AG10803 (cell line): ENCODE results near the gene FBXL16.
"Not testable (repeated sequence)": the region's sequence is repeated elsewhere in the genome, so short reads cannot be mapped to it uniquely, and the experiment has no call there.

Experiments used
- DNase-seq: peaks from one replicate; pipeline ENCODE4 v3.0.0; 2010; ENCODE audit warnings: low read depth
- H3K4me3 ChIP-seq: 2 replicates; pipeline ENCODE4 v1.5.1; 2011; ENCODE audit warnings: mild to moderate bottlenecking, low read length, control low read depth
- TF ChIP-seq, protein P1 (sequence below): conservative IDR thresholded peaks from 2 replicates; pipeline ENCODE4 v1.5.1; 2011; ENCODE audit warnings: mild to moderate bottlenecking, low read length, control low read depth, inconsistent platforms

The FBXL16 gene, protein sequence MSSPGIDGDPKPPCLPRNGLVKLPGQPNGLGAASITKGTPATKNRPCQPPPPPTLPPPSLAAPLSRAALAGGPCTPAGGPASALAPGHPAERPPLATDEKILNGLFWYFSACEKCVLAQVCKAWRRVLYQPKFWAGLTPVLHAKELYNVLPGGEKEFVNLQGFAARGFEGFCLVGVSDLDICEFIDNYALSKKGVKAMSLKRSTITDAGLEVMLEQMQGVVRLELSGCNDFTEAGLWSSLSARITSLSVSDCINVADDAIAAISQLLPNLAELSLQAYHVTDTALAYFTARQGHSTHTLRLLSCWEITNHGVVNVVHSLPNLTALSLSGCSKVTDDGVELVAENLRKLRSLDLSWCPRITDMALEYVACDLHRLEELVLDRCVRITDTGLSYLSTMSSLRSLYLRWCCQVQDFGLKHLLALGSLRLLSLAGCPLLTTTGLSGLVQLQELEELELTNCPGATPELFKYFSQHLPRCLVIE

DNA sequence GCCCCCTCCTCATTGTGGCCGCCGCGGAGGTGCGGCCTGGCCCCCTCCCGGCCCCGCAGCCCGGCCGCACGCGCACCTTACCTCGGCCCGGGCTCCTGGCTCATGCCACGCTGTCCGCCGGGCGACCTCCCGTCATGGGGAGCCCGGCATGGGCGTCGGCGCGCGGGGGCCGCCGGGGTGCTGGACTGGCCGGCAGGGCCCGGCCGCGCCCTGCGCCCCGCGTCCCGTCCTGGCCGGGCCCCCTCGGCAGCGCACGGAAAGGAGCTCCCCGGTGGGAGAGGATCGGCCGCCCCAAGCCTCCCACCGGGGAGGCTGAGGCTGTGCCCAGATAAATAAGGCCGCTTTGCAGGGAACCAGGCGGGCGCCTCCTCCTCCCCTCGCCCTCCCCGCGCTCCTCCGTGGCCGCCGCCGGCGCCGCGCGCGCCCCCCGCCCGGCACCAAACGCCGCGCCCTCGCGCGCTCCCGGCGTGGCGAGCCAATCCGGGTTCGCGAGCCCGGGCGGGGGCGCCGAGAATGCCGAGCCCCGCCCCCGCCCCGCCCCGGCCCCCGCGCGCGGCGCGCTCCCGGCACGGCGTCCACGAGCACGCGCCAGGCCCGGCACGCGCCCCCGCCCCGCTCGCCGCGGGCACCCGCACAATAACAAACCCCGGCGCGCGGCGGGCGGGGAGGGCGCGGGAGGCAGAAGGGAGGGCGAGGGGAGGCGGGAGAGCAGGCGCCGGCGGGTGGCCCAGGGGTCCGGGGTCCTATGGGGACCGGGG, at the start of gene FBXL16:
Gene FBXL16, minus strand, starts transcription at position 371 of the 758 bp plus-strand sequence. CDS start 8,396 bp downstream, outside the sequence.
- no peak for DNase-seq
- TF ChIP-seq, protein P1, sequence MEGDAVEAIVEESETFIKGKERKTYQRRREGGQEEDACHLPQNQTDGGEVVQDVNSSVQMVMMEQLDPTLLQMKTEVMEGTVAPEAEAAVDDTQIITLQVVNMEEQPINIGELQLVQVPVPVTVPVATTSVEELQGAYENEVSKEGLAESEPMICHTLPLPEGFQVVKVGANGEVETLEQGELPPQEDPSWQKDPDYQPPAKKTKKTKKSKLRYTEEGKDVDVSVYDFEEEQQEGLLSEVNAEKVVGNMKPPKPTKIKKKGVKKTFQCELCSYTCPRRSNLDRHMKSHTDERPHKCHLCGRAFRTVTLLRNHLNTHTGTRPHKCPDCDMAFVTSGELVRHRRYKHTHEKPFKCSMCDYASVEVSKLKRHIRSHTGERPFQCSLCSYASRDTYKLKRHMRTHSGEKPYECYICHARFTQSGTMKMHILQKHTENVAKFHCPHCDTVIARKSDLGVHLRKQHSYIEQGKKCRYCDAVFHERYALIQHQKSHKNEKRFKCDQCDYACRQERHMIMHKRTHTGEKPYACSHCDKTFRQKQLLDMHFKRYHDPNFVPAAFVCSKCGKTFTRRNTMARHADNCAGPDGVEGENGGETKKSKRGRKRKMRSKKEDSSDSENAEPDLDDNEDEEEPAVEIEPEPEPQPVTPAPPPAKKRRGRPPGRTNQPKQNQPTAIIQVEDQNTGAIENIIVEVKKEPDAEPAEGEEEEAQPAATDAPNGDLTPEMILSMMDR = no peak
- no peak within 1 kb of the TSS for H3K4me3 ChIP-seq

DNA sequence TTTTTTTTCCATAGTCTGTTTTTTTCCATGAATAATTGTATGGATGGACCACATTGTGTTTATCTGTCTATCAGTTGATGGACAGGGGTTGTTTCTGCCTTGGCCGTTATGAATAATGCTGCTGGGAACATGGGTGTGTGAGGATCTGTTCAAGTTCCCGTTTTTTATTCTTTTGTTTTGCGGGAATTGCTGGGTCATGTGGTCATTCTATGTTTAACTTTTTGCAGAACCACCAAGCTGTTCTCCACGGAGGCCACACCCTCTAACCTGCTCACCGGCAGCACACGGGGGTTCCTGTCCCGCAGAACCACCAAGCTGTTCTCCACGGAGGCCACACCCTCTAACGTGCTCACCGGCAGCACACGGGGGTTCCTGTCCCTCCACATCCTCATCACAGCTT, 49.1 kb upstream of the FBXL16 start:
- DNase-seq = no peak
- TF ChIP-seq, protein P1 = no peak
- no peak overlapping the region for H3K4me3 ChIP-seq

DNA sequence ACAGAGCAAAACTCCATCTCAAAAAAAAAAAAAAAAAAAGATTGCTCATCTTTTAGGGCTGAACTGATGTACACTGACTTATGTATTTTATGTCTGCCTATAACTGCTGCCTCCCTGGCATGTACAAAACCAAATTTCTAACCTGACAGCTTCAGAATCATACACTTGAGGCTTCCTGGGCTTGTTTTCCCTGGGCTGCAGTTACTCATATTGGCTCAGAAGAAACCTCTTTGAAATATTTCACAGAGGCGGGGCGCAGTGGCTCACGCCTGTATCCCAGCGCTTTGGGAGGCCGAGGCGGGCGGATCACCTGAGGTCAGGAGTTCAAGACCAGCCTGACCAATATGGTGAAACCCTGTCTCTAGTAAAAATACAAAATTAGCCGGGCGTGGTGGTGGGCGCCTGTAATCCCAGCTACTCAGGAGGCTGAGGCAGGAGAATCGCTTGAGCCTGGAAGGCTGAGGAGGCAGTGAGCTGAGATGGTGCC, 48.6 kb upstream of the FBXL16 start:
- H3K4me3 ChIP-seq, DNase-seq: not testable (repeated sequence)

DNA sequence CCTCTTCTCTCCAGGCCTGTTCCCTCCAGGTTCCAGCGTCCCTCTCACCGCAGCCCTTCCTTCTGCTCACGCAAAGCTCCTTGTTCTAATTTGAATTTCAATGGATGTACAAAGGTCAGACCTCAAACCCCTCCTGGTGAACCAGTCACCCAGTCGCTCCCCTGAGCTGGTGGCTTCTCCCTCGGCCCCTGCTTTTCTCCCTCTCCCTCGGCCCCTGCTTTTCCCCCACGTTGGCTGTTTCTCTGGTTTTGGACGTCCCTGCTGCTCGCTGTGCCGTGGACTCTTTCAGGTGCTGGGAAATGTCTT, 46.4 kb upstream of the FBXL16 start:
- no peak for DNase-seq
- H3K4me3 ChIP-seq = no peak overlapping the region
- TF ChIP-seq, protein P1 = no peak

DNA sequence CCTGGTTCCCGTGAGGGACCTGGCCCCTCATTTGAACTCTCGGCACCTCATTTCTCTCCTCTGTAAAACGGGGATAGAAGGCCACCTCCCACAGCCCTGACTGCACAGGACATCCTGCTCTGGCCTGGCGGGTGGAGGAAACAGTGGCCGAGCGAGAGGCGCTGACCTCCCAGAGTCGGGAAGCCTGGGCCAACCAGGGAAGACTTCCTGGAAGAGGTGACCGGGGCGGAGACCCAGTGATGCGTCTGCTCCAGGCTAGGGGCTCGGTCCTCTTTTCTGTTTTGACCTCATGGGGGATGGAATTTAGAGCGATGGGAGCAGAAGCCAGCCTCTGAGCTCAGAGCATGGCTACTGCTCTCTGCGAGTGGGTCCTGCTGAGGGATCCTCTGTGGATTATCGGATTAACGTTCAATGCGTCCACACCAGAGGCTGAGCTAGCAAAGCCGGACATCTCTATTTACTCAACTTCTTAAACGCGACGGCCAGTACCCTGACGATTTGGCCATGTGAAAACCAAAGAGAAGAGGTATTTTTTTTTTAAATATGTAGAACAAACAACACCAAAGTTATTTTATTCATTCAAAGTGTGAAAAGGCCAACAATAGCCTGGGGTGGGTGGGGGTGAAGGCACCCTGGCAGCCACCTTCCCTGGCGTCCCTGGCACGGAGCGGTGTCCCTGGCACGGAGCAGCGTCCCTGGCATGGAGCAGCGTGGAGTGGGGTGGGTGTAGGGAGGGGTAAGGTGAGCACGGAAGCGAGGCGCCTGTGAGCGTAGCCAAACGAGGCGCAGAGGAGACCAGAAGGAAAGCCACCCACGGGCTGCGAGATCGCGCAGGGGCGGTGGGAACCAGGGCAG, 45.8 kb upstream of the FBXL16 start:
- no peak overlapping the region for H3K4me3 ChIP-seq
- TF ChIP-seq, protein P1 = no peak
- no peak for DNase-seq

DNA sequence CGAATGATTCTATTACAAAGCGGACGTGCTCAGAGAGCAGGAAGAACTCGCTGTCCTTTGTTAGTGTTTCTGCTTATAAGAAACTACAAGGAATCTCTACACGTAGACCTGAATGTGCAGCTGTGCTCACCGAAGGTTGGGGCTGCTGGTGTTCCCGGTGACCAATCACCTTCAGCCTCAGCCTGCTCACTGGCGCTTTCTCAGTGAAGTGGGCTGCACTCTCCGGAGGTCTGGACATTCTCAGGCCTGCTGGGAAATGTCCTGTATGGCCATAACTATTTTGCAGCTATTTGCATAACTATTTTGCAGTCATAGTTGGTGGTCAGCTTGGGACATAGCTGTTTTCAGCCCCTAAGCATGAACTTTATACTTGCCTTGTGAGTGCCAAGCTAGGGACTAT, 44.9 kb upstream of the FBXL16 start:
- TF ChIP-seq, protein P1 = no peak
- DNase-seq = no peak

DNA sequence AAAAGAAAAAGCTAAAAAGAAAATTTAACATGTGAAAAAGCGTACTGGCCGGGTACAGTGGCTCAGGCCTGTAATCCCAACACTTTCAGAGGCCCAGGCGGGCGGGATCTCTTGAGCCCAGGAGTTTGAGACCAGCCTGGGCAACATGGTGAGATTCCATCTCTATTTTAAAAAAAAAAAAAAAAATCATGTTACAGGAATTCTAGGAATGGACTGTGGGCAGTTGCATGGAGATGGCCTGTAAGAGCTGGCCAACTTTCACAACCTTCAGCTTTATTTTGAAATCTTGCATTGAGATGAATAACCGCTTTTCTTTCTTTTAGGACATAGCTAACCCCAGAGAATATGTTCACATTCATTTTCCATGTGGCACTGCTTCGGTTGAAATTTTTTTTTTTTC, 43.4 kb upstream of the FBXL16 start:
- DNase-seq = peak; percentile 96
- H3K4me3 ChIP-seq = no peak overlapping the region
- TF ChIP-seq, protein P1 = no peak

More for the DNA sequence above, 44.9 kb upstream of the FBXL16 start:
- H3K4me3 ChIP-seq = no peak overlapping the region
